Posterior vena cava (tissue), 2 donors: Measurements from ENCODE around the gene AP4E1. TPM values are rescaled to one million over a fixed set of nuclear protein-coding genes. Genes with fewer than 3 reads are reported as not detected.
"Not testable (repeated sequence)": the region's sequence is repeated elsewhere in the genome, so short reads cannot be mapped to it uniquely, and the experiment has no call there.

Experiments used
- DNase-seq: peaks from one replicate; pipeline ENCODE4 v3.0.0-alpha.2; 2020; ENCODE audit warnings: low spot score
- intact Hi-C, 2 donors: fragments of 100-400 bp; cut with DNase I; formaldehyde crosslinking; loops; one replicate each; pipeline versions ENCODE4 v1.14.1 to v1.14.2; 2022 to 2023
- total RNA-seq, 2 donors: library from RNA; stranded (reverse); fragmentation: NEBNext Ultra II Directional; extraction: Animal tissue kit (Norgen Biotek cat#: 25700); gene quantifications; one replicate each; pipeline ENCODE4 v1.2.1, GENCODE V29; 2021
- donor health status: DM: yes; HTN: yes; CAD: no.
- donor health status: DM: yes; HTN: yes; CAD: no.

Gene AP4E1
- total RNA-seq, 2 donors from 2014 or later: 11.5 to 18.6 TPM

GRCh38 chr15:50886139-50886467, 22.4 kb upstream of the AP4E1 start:
- DNase-seq: no peak
- intact Hi-C loops: loop anchor here in 1 of 2 donors (10.0 kb wide), 1 partner anchor 141 kb away; no protein-coding TSS in a partner anchor

GRCh38 chr15:50886611-50887345, 21.7 kb upstream of the AP4E1 start:
- intact Hi-C loops: loop anchor here in 1 of 2 donors (10.0 kb wide), 1 partner anchor 142 kb away; no protein-coding TSS in a partner anchor

GRCh38 chr15:50888054-50888453, 20.4 kb upstream of the AP4E1 start:
- no peak for DNase-seq
- intact Hi-C loops: loop anchor here in 1 of 2 donors (10.0 kb wide), 1 partner anchor 143 kb away; no protein-coding TSS in a partner anchor

More at GRCh38 chr15:50886611-50887345, 21.7 kb upstream of the AP4E1 start:
- no peak for DNase-seq

- DNase-seq: no peak
- intact Hi-C loops: loop anchor here in 1 of 2 donors (10.0 kb wide), 1 partner anchor 145 kb away; no protein-coding TSS in a partner anchor
Observed at GRCh38 chr15:50889589-50889988, 18.9 kb upstream of the AP4E1 start.

GRCh38 chr15:50890751-50891150, 17.7 kb upstream of the AP4E1 start:
- intact Hi-C loops: no loop called here
- no peak for DNase-seq

GRCh38 chr15:50891159-50891558, 17.3 kb upstream of the AP4E1 start:
- intact Hi-C loops: no loop called here
- no peak for DNase-seq

GRCh38 chr15:50893976-50894375, 14.5 kb upstream of the AP4E1 start:
- intact Hi-C loops: no loop called here
- DNase-seq: no peak

GRCh38 chr15:50901390-50901789, 7.1 kb upstream of the AP4E1 start:
- not testable (repeated sequence) for DNase-seq
- intact Hi-C loops: loop anchor here in 1 of 2 donors (10.0 kb wide), 1 partner anchor 227 kb away; no protein-coding TSS in a partner anchor

GRCh38 chr15:50904211-50904610, 4.3 kb upstream of the AP4E1 start:
- DNase-seq: no peak
- intact Hi-C loops: loop anchor here in 1 of 2 donors (10.0 kb wide), 1 partner anchor 229 kb away; no protein-coding TSS in a partner anchor

- DNase-seq: no peak
- intact Hi-C loops: loop anchor here in 1 of 2 donors (10.0 kb wide), 1 partner anchor 230 kb away; no protein-coding TSS in a partner anchor
Observed at GRCh38 chr15:50905055-50905454, 3.4 kb upstream of the AP4E1 start.

GRCh38 chr15:50906954-50907600, 1.4 kb upstream of the AP4E1 start:
- no peak for DNase-seq
- intact Hi-C loops: loop anchor here in 1 of 2 donors (10.0 kb wide), 1 partner anchor 232 kb away; no protein-coding TSS in a partner anchor

- intact Hi-C loops: loop anchor here in 1 of 2 donors (10.0 kb wide), 1 partner anchor 233 kb away; no protein-coding TSS in a partner anchor
Observed at GRCh38 chr15:50907601-50908208, 778 bp upstream of the AP4E1 start.

GRCh38 chr15:50909010-50909317, 481 bp downstream of the AP4E1 start:
- DNase-seq: no peak
- intact Hi-C loops: loop anchor here in 1 of 2 donors (10.0 kb wide), 1 partner anchor 234 kb away; no protein-coding TSS in a partner anchor

More at GRCh38 chr15:50907601-50908208, 778 bp upstream of the AP4E1 start:
- DNase-seq: no peak

- DNase-seq, intact Hi-C loops: not testable (repeated sequence)
Observed at GRCh38 chr15:50910426-50910795, 1.9 kb downstream of the AP4E1 start.

GRCh38 chr15:50911001-50911400, 2.5 kb downstream of the AP4E1 start:
- intact Hi-C loops: no loop called here
- DNase-seq: no peak

- no peak for DNase-seq
- intact Hi-C loops: no loop called here
Observed at GRCh38 chr15:50911621-50912020, 3.1 kb downstream of the AP4E1 start.

- no peak for DNase-seq
- intact Hi-C loops: no loop called here
Observed at GRCh38 chr15:50916400-50916799, 7.9 kb downstream of the AP4E1 start.

- not testable (repeated sequence) for DNase-seq
Observed at GRCh38 chr15:50919359-50919758, 10.9 kb downstream of the AP4E1 start.

GRCh38 chr15:50925281-50925680, 16.8 kb downstream of the AP4E1 start:
- intact Hi-C loops: no loop called here
- DNase-seq: no peak

More at GRCh38 chr15:50919359-50919758, 10.9 kb downstream of the AP4E1 start:
- intact Hi-C loops: not testable (repeated sequence)

- intact Hi-C loops: no loop called here
- DNase-seq: no peak
Observed at GRCh38 chr15:50929062-50929461, 20.6 kb downstream of the AP4E1 start.
